Endodermal cell (in vitro differentiated cells): ENCODE data around the gene DGKH. TPM values are rescaled to one million over a fixed set of nuclear protein-coding genes. Genes with fewer than 3 reads are reported as not detected.
"Not testable (repeated sequence)": the region's sequence is repeated elsewhere in the genome, so short reads cannot be mapped to it uniquely, and the experiment has no call there.

Experiments
- DNase-seq: peaks from one replicate; pipeline ENCODE4 v3.0.0-alpha.2; 2017
- H3K27ac ChIP-seq: 2 replicates; pipeline ENCODE4 v1.5.1; 2013; ENCODE audit warnings: mild to moderate bottlenecking, low read depth, low read length, moderate library complexity
- H3K27me3 ChIP-seq: 2 replicates; pipeline ENCODE4 v1.6.1; 2013; ENCODE audit warnings: mild to moderate bottlenecking, low read length, moderate library complexity; ENCODE audit not compliant: insufficient read depth, control insufficient read depth, poor library complexity, severe bottlenecking
- H3K36me3 ChIP-seq: 2 replicates; pipeline ENCODE4 v1.7.0; 2013; ENCODE audit warnings: mild to moderate bottlenecking, low read length, moderate library complexity; ENCODE audit not compliant: control insufficient read depth, insufficient read depth
- H3K4me1 ChIP-seq: one replicate; pipeline ENCODE4 v1.7.0; 2013; ENCODE audit warnings: low read length; ENCODE audit not compliant: control insufficient read depth, insufficient read depth
- H3K4me3 ChIP-seq: 2 replicates; pipeline ENCODE4 v1.5.1; 2013; ENCODE audit warnings: mild to moderate bottlenecking, low read length, moderate library complexity
- H3K9ac ChIP-seq: 2 replicates; pipeline ENCODE4 v1.6.1; 2013; ENCODE audit warnings: mild to moderate bottlenecking, low read length, moderate library complexity; ENCODE audit not compliant: poor library complexity, severe bottlenecking; ENCODE audit errors: extremely low read depth
- H3K9me3 ChIP-seq: 2 replicates; pipeline ENCODE4 v1.6.1; 2013; ENCODE audit warnings: mild to moderate bottlenecking, low read length, moderate library complexity; ENCODE audit not compliant: control insufficient read depth
- H3K27ac Mint-ChIP-seq: 2 replicates; pipeline ENCODE4 v1.8.0; 2020; ENCODE audit warnings: mixed read lengths
- H3K27me3 Mint-ChIP-seq: 2 replicates; pipeline ENCODE4 v1.8.0; 2021; ENCODE audit warnings: mild to moderate bottlenecking, mixed read lengths; ENCODE audit not compliant: insufficient read depth
- H3K36me3 Mint-ChIP-seq: 2 replicates; pipeline ENCODE4 v1.8.0; 2020; ENCODE audit warnings: low read depth, mixed read lengths
- H3K4me1 Mint-ChIP-seq: 2 replicates; pipeline ENCODE4 v1.8.0; 2020; ENCODE audit warnings: mixed read lengths
- H3K4me3 Mint-ChIP-seq: 2 replicates; pipeline ENCODE4 v1.8.0; 2020; ENCODE audit warnings: mild to moderate bottlenecking, moderate library complexity, mixed read lengths
- H3K9me3 Mint-ChIP-seq: 2 replicates; pipeline ENCODE4 v1.8.0; 2020; ENCODE audit warnings: mild to moderate bottlenecking, mixed read lengths
- CTCF ChIP-seq: fragments of 200-600 bp; sonication (generic); conservative IDR thresholded peaks from 2 replicates; pipeline ENCODE4 v1.5.0; 2021; ENCODE audit warnings: antibody characterized with exemption, mild to moderate bottlenecking
- WGBS, 2 experiments: methylation state at CpG; one replicate each; pipeline versions ENCODE4 v1.1.5 to v1.1.7; 2013; ENCODE audit warnings: missing lambda C conversion rate in 2 of 2, mixed read lengths in 1 of 2; ENCODE audit not compliant: insufficient coverage in 1 of 2, insufficient read length in 1 of 2; 5-methylcytosine and 5-hydroxymethylcytosine counted together
- total RNA-seq, 2 donors: library from RNA; stranded (reverse); fragmentation: NEBNext Ultra II Directional in 1 of 2; extraction: Animal tissue kit (Norgen Biotek cat#: 25700) in 1 of 2; gene quantifications; 2 replicates in 1 of 2; 3 replicates in 1 of 2; pipeline ENCODE4 v1.2.1, GENCODE V29; 2021

DGKH gene
- total RNA-seq, 2 donors from 2014 or later: 7.1 to 11.5 TPM

DNA sequence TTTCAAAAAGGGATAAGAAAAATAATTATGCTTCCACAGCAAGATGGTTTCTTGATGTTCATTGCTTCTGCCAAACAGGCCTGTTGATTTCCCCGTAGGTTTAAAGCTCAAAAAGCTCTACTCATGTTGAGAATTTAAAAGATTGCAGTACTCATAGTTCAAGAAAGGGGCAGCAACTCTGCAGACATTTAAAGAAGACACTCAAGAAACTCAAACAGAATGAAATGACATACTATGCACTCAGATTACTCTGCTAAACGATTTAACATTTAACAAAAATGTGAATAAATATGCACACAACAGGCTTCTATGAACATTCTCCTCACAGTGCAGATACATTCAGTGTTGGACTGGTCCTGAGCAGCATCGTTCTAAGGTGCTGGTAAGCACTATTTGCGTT lies 22.7 kb downstream of the DGKH start:
- 88 to 100% methylated on average over 4 of the region's 4 CpGs for WGBS, 2 experiments
- peak; percentile 54 for TF ChIP-seq CTCF
- not testable (repeated sequence) for H3K9me3 Mint-ChIP-seq, H3K9me3 ChIP-seq, H3K27me3 Mint-ChIP-seq, H3K36me3 Mint-ChIP-seq, H3K4me1 ChIP-seq, H3K27ac ChIP-seq, H3K27ac Mint-ChIP-seq, DNase-seq, H3K4me1 Mint-ChIP-seq, H3K27me3 ChIP-seq, H3K4me3 Mint-ChIP-seq, H3K9ac ChIP-seq, H3K4me3 ChIP-seq
- H3K36me3 ChIP-seq: peaks cover 11% of the 10 kb centered on the region

- no peaks in the 10 kb centered on the region for H3K9me3 Mint-ChIP-seq
- H3K9me3 ChIP-seq: no peaks in the 10 kb centered on the region
- no peaks in the 10 kb centered on the region for H3K27me3 ChIP-seq
- no peaks in the 10 kb centered on the region for H3K4me1 ChIP-seq
- TF ChIP-seq CTCF: no peak
- H3K36me3 Mint-ChIP-seq: no peaks in the 10 kb centered on the region
- H3K4me3 ChIP-seq: no peak overlapping the region
- H3K4me3 Mint-ChIP-seq: no peak overlapping the region
- peaks cover 10% of the 10 kb centered on the region for H3K4me1 Mint-ChIP-seq
- DNase-seq: no peak
- H3K27ac Mint-ChIP-seq: no peak overlapping the region
- 98 to 100% methylated on average over 2 to 11 of the region's 12 CpGs for WGBS, 2 experiments
- H3K27ac ChIP-seq: no peak overlapping the region
- H3K27me3 Mint-ChIP-seq: no peaks in the 10 kb centered on the region
- H3K9ac ChIP-seq: no peak overlapping the region
- H3K36me3 ChIP-seq: peaks cover 7% of the 10 kb centered on the region
These were observed 23.4 kb downstream of the DGKH start for GRCh38 chr13:42071672-42072419.

DNA sequence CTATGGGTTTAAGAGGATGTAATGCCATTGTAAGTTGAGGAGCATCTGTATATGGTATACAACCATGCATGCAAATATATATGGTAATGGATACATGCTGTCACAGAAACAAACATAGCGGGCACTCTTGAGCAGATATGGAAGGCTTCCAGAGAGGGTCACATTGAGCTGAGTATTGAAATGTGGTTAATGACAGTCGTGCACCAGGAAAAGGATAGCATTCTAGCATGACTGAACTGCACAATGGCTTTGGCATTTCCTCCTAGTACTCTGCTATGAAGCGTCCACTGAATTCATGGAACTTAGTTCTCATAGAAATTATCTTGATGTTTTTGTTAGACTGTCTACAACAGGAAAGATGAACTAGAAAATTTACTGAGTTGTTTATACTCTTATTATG lies 25.2 kb downstream of the DGKH start:
- no peak for TF ChIP-seq CTCF
- WGBS, 2 experiments: 92 to 95% methylated on average over 2 to 3 of the region's 3 CpGs
- H3K36me3 ChIP-seq: peaks cover 7% of the 10 kb centered on the region
- Mint-ChIP-seq H3K36me3 (no peaks in the 10 kb centered on the region), H3K9me3 (no peaks in the 10 kb centered on the region), H3K4me3 (no peak overlapping the region), H3K27ac (no peak overlapping the region), H3K27me3 (no peaks in the 10 kb centered on the region), H3K4me1 (peaks cover 10% of the 10 kb centered on the region)
- no peaks in the 10 kb centered on the region for H3K4me1 ChIP-seq
- no peak overlapping the region for H3K4me3 ChIP-seq
- no peak for DNase-seq
- H3K9me3 ChIP-seq: no peaks in the 10 kb centered on the region
- H3K27ac ChIP-seq: no peak overlapping the region
- H3K27me3 ChIP-seq: no peaks in the 10 kb centered on the region
- no peak overlapping the region for H3K9ac ChIP-seq
